SK-N-MC (cell line): ENCODE measurements around the gene ECSIT.

Experiments used
- EZH2 ChIP-seq: fragments of 200-600 bp; sonication (generic); IDR thresholded peaks from one replicate; pipeline ENCODE4 v1.6.1; 2017; ENCODE audit warnings: antibody characterized with exemption
- POLR2AphosphoS5 ChIP-seq: IDR thresholded peaks from 2 replicates; pipeline ENCODE4 v1.6.1; 2012; ENCODE audit warnings: mild to moderate bottlenecking, low read depth, low read length, borderline replicate concordance

DNA sequence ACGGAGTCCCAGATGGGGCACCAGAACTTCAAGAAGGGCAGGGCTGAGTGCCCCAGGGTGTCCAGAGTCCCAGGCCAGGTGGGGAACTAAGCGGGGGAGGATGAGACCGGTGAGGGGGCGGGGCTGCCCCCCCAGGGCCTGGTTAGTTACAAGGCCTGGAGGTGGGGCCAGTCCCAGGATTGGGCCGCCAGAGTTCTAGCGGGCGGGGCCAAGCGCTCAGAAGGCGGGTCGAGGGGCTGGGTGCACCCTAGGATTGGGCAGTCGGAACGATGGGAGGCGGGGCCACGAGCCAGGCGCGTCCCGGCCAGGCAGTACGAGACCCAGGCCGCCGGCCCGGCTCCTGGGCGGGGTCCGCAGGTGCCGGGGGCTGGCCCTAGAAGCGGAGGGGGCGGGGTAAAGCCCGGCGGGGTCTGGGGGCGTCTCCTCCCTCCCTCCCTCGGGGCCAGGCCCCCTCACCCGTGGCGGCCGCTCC is 23.9 kb downstream of the ECSIT start:
- no peak for TF ChIP-seq EZH2
- no peak; the same call in 1 of the 2 replicates for TF ChIP-seq POLR2AphosphoS5
